Breast epithelium (tissue), 3 donors: Measurements from ENCODE around the gene SFSWAP.

ENCODE experiments used
- POLR2A ChIP-seq: fragments of 450-650 bp; IDR thresholded peaks from one replicate; pipeline ENCODE4 v1.6.1; 2016; ENCODE audit warnings: antibody characterized with exemption, mild to moderate bottlenecking, moderate library complexity
- POLR2AphosphoS5 ChIP-seq, 3 donors: sonication (generic); formaldehyde crosslinking; IDR thresholded peaks; one replicate each; pipeline ENCODE4 v1.6.1; 2017; ENCODE audit warnings: antibody characterized with exemption in 3 of 3
- TF ChIP-seq, protein P1 (sequence below), 3 donors: fragments of 450-650 bp; IDR thresholded peaks; one replicate each; pipeline ENCODE4 v1.5.1; 2016 to 2017; ENCODE audit warnings: antibody characterized with exemption in 3 of 3, mild to moderate bottlenecking in 3 of 3, moderate library complexity in 3 of 3

DNA sequence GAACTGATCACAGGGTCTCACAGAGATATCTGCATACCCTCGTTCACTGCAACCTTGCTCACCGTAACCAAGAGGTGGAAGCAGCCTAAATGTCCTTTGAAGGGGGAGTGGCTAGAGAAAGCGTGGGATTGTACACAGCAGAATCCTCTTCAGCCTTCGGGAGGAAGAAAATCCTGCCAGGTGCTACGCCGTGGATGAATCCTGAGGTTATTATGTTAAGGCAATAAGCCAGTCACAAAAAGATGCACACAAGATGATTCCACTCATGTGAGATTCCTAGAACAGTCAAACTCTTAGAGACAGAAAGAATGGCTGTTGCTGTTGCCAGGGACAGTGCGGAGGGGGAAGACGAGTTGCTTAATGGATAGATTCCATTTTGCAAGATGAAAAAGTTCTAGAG, 39.6 kb upstream of the SFSWAP start:
- TF ChIP-seq, protein P1, sequence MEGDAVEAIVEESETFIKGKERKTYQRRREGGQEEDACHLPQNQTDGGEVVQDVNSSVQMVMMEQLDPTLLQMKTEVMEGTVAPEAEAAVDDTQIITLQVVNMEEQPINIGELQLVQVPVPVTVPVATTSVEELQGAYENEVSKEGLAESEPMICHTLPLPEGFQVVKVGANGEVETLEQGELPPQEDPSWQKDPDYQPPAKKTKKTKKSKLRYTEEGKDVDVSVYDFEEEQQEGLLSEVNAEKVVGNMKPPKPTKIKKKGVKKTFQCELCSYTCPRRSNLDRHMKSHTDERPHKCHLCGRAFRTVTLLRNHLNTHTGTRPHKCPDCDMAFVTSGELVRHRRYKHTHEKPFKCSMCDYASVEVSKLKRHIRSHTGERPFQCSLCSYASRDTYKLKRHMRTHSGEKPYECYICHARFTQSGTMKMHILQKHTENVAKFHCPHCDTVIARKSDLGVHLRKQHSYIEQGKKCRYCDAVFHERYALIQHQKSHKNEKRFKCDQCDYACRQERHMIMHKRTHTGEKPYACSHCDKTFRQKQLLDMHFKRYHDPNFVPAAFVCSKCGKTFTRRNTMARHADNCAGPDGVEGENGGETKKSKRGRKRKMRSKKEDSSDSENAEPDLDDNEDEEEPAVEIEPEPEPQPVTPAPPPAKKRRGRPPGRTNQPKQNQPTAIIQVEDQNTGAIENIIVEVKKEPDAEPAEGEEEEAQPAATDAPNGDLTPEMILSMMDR (IDR thresholded peaks at IDR 0.05) = no peak
- TF ChIP-seq POLR2A = no peak
- TF ChIP-seq POLR2AphosphoS5 (IDR thresholded peaks at IDR 0.05) = no peak
